Keratinocyte (primary cell): ENCODE data around the gene WAC. TPM values are rescaled to one million over a fixed set of nuclear protein-coding genes. Genes with fewer than 3 reads are reported as not detected.

ENCODE experiments used
- DNase-seq: peaks from one replicate; pipeline ENCODE4 v3.0.0-alpha.2; 2011; ENCODE audit warnings: low read depth, missing footprints, low spot score
- FAIRE-seq: peaks from 2 replicates; lab custom pipeline; 2011; peaks lifted over from hg19 to GRCh38; lab: Jason Lieb, UNC
- H2AFZ ChIP-seq: 2 replicates; pipeline ENCODE4 v1.6.0; 2012; ENCODE audit warnings: low read length, control low read depth, inconsistent platforms; ENCODE audit not compliant: control insufficient read depth
- H3K27ac ChIP-seq: 2 replicates; pipeline ENCODE4 v1.5.1; 2011; ENCODE audit warnings: low read length; ENCODE audit not compliant: control insufficient read depth, insufficient read depth
- H3K27me3 ChIP-seq: 3 replicates; pipeline ENCODE4 v1.6.0; 2011; ENCODE audit warnings: low read length; ENCODE audit not compliant: control insufficient read depth, insufficient read depth; ENCODE audit errors: extremely low read depth
- H3K36me3 ChIP-seq, 2 experiments: 2 replicates in 1 of 2; 3 replicates in 1 of 2; pipeline ENCODE4 v1.5.1; 2011; ENCODE audit warnings: low read length in 2 of 2, mild to moderate bottlenecking in 1 of 2; ENCODE audit not compliant: control insufficient read depth in 2 of 2, insufficient read depth in 2 of 2; ENCODE audit errors: extremely low read depth in 1 of 2
- H3K4me1 ChIP-seq: 3 replicates; pipeline ENCODE4 v1.5.1; 2011; ENCODE audit warnings: low read length; ENCODE audit not compliant: control insufficient read depth, insufficient read depth; ENCODE audit errors: extremely low read depth
- H3K4me2 ChIP-seq: 3 replicates; pipeline ENCODE4 v1.6.0; 2011; ENCODE audit warnings: low read depth, low read length; ENCODE audit not compliant: control insufficient read depth, insufficient read depth; ENCODE audit errors: extremely low read depth
- H3K4me3 ChIP-seq, 3 experiments: fragments of 200-600 bp in 1 of 3; sonication (generic) in 1 of 3; 2 replicates in 2 of 3; 3 replicates in 1 of 3; pipeline ENCODE4 v1.5.1; 2011 to 2016; ENCODE audit warnings: low read length in 3 of 3, mild to moderate bottlenecking in 3 of 3, control low read depth in 2 of 3, inconsistent platforms in 1 of 3, low read depth in 1 of 3, mixed read lengths in 1 of 3, mixed run types in 1 of 3, moderate library complexity in 1 of 3; ENCODE audit not compliant: control insufficient read depth in 2 of 3, insufficient read depth in 2 of 3; ENCODE audit errors: extremely low read depth in 1 of 3
- H3K79me2 ChIP-seq: 2 replicates; pipeline ENCODE4 v1.6.0; 2012; ENCODE audit warnings: low read length; ENCODE audit not compliant: control insufficient read depth, insufficient read depth
- H3K9ac ChIP-seq: 3 replicates; pipeline ENCODE4 v1.6.0; 2011; ENCODE audit warnings: low read length; ENCODE audit not compliant: control insufficient read depth, insufficient read depth; ENCODE audit errors: extremely low read depth
- H3K9me1 ChIP-seq: 3 replicates; pipeline ENCODE4 v1.6.0; 2011; ENCODE audit warnings: low read length; ENCODE audit not compliant: control insufficient read depth, insufficient read depth; ENCODE audit errors: extremely low read depth
- H3K9me3 ChIP-seq: 2 replicates; pipeline ENCODE4 v1.5.1; 2012; ENCODE audit warnings: low read depth, low read length; ENCODE audit not compliant: control insufficient read depth
- H4K20me1 ChIP-seq: 3 replicates; pipeline ENCODE4 v1.6.0; 2011; ENCODE audit warnings: low read length; ENCODE audit not compliant: control insufficient read depth, insufficient read depth; ENCODE audit errors: extremely low read depth
- EZH2 ChIP-seq: IDR thresholded peaks from one replicate; pipeline ENCODE4 v1.6.1; 2012; ENCODE audit warnings: inconsistent platforms, mild to moderate bottlenecking, low read length, moderate library complexity
- dilution Hi-C: fragments of 300-500 bp; cut with MboI; formaldehyde crosslinking; loops from one replicate; pipeline ENCODE4 v1.7.0; 2020; ENCODE audit warnings: low sequenced_read_pairs; ENCODE audit not compliant: extremely low pct_ligation_motif_present
- polyA plus RNA-seq, 5 experiments: library from polyadenylated mRNA; depleted of rRNA in 3 of 5; stranded (reverse) in 3 of 5; stranded (forward) in 1 of 5; unstranded in 1 of 5; fragments of >200 nt; gene quantifications; 1 replicate in 1 of 5; 2 replicates in 3 of 5; 3 replicates in 1 of 5; pipeline versions ENCODE4 v1.2.1 to v1.2.3, GENCODE V29; 2011 to 2012; ENCODE audit warnings: missing spikeins in 2 of 5, low read depth in 1 of 5, low replicate concordance in 1 of 5
- TF ChIP-seq, protein P1 (sequence below), 3 experiments: IDR thresholded peaks in 1 of 3; conservative IDR thresholded peaks in 1 of 3; optimal IDR thresholded peaks in 1 of 3; 2 replicates in 2 of 3; 3 replicates in 1 of 3; pipeline versions ENCODE3 to v1.5.1; 2011; ENCODE audit warnings: low read length in 3 of 3, mild to moderate bottlenecking in 3 of 3, moderate library complexity in 2 of 3, control low read depth in 1 of 3, inconsistent platforms in 1 of 3; ENCODE audit not compliant: insufficient read depth in 2 of 3; ENCODE audit errors: extremely low read depth in 1 of 3

The WAC gene
- polyA plus RNA-seq, 1 donor (not counting 4 experiments of a cell fraction or from before 2014, with no cell fraction given): 80.8 TPM

DNA sequence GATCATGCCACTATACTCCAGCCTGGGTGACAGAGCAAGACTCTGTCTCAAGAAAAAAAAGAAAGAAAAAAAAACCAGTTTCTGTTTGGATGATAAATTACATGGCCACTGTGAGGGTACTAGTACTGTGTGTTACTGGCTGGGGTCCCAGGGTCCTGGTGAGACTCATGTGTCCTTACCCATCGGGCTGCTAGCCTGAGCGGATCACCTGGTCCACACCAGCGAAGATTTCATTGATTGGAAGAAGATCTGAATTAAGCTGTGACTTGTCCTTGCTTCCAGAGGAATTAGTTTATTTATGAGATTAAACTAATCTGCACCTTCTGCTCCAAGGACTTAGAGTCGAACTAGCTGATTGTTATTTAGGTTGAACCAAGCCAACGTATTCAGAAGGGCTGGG is 104.4 kb downstream of the WAC start:
- no peak overlapping the region for H3K4me3 ChIP-seq
- no peaks in the 10 kb centered on the region for H3K9me1 ChIP-seq
- DNase-seq (no peak), FAIRE-seq (no peak)
- H4K20me1 ChIP-seq: no peaks in the 10 kb centered on the region
- no peak for TF ChIP-seq EZH2
- TF ChIP-seq, protein P1, sequence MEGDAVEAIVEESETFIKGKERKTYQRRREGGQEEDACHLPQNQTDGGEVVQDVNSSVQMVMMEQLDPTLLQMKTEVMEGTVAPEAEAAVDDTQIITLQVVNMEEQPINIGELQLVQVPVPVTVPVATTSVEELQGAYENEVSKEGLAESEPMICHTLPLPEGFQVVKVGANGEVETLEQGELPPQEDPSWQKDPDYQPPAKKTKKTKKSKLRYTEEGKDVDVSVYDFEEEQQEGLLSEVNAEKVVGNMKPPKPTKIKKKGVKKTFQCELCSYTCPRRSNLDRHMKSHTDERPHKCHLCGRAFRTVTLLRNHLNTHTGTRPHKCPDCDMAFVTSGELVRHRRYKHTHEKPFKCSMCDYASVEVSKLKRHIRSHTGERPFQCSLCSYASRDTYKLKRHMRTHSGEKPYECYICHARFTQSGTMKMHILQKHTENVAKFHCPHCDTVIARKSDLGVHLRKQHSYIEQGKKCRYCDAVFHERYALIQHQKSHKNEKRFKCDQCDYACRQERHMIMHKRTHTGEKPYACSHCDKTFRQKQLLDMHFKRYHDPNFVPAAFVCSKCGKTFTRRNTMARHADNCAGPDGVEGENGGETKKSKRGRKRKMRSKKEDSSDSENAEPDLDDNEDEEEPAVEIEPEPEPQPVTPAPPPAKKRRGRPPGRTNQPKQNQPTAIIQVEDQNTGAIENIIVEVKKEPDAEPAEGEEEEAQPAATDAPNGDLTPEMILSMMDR (optimal IDR thresholded peaks at IDR 0.05 in 1 of 3, IDR thresholded peaks at IDR 0.05 in 1 of 3, conservative IDR thresholded peaks at IDR 0.05 in 1 of 3; ENCODE audit: extremely low read depth in 1 of 3, insufficient read depth in 2 of 3, low read length in 3 of 3): no peak
- dilution Hi-C loops: no loop called here
- no peaks in the 10 kb centered on the region for H3K4me1 ChIP-seq
- H3K4me2 ChIP-seq: no peak overlapping the region
- no peak overlapping the region for H3K27ac ChIP-seq
- H3K9ac ChIP-seq: no peak overlapping the region
- H2AFZ ChIP-seq: no peak overlapping the region
- no peaks in the 10 kb centered on the region for H3K9me3 ChIP-seq
- H3K79me2 ChIP-seq: no peaks in the 10 kb centered on the region
- H3K27me3 ChIP-seq: no peaks in the 10 kb centered on the region
- H3K36me3 ChIP-seq: no peaks in the 10 kb centered on the region

GRCh38 chr10:28638392-28638791 is 105.5 kb downstream of the WAC start:
- H3K9me1 ChIP-seq: no peaks in the 10 kb centered on the region
- no peak for TF ChIP-seq EZH2
- no peaks in the 10 kb centered on the region for H3K36me3 ChIP-seq
- no peaks in the 10 kb centered on the region for H4K20me1 ChIP-seq
- no peak overlapping the region for H3K4me2 ChIP-seq
- H3K27me3 ChIP-seq: no peaks in the 10 kb centered on the region
- H3K4me1 ChIP-seq: no peaks in the 10 kb centered on the region
- H2AFZ ChIP-seq: no peak overlapping the region
- DNase-seq (no peak), FAIRE-seq (no peak)
- no peaks in the 10 kb centered on the region for H3K79me2 ChIP-seq
- no peaks in the 10 kb centered on the region for H3K9me3 ChIP-seq
- no peak overlapping the region for H3K9ac ChIP-seq
- dilution Hi-C loops: no loop called here
- H3K27ac ChIP-seq: no peak overlapping the region
- H3K4me3 ChIP-seq: no peak overlapping the region

- no peak overlapping the region for H2AFZ ChIP-seq
- H3K27ac ChIP-seq: no peak overlapping the region
- H3K79me2 ChIP-seq: no peaks in the 10 kb centered on the region
- FAIRE-seq: no peak
- no peaks in the 10 kb centered on the region for H3K4me1 ChIP-seq
- no peak for DNase-seq
- H3K36me3 ChIP-seq: no peaks in the 10 kb centered on the region
- H3K9me1 ChIP-seq: no peaks in the 10 kb centered on the region
- TF ChIP-seq, protein P1 (optimal IDR thresholded peaks at IDR 0.05 in 1 of 3, IDR thresholded peaks at IDR 0.05 in 1 of 3, conservative IDR thresholded peaks at IDR 0.05 in 1 of 3; ENCODE audit: extremely low read depth in 1 of 3, insufficient read depth in 2 of 3, low read length in 3 of 3): no peak
- no peak for TF ChIP-seq EZH2
- no peaks in the 10 kb centered on the region for H4K20me1 ChIP-seq
- H3K27me3 ChIP-seq: no peaks in the 10 kb centered on the region
- H3K4me2 ChIP-seq: no peak overlapping the region
- no peak overlapping the region for H3K9ac ChIP-seq
- H3K4me3 ChIP-seq: no peak overlapping the region
- dilution Hi-C loops: no loop called here
- no peaks in the 10 kb centered on the region for H3K9me3 ChIP-seq
Observed at GRCh38 chr10:28640551-28640950, 107.6 kb downstream of the WAC start.
